GM18873 (cell line): ENCODE measurements around the gene QSER1.
"Not testable (repeated sequence)": the region's sequence is repeated elsewhere in the genome, so short reads cannot be mapped to it uniquely, and the experiment has no call there.

ENCODE experiments used
- ATAC-seq: cut with Tn5 transposase; IDR thresholded peaks from one replicate; pipeline ENCODE4 v1.9.1; 2021; ENCODE audit warnings: mild to moderate bottlenecking, moderate library complexity, moderate number of reproducible peaks; ENCODE audit not compliant: unreplicated experiment, low FRiP score

Gene QSER1

DNA sequence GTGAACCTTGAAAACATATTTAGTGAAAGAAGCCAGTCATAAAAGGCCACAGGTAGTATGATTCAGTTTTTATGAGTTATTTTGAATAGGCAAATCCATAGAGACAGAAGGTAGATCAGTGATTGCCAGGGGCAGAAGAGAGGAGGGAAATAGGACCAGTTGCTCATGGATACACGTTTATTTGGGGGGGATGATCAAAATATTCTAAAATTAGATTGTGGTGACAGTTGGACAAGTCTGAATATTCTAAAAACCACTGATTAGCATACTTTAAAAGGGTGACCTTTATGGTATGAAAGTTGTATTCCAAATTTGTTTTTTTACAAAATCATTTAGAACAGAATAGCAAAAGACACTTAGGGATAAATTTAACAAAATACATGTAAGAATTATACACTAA, 28.6 kb downstream of the QSER1 start:
- ATAC-seq: no peak

DNA sequence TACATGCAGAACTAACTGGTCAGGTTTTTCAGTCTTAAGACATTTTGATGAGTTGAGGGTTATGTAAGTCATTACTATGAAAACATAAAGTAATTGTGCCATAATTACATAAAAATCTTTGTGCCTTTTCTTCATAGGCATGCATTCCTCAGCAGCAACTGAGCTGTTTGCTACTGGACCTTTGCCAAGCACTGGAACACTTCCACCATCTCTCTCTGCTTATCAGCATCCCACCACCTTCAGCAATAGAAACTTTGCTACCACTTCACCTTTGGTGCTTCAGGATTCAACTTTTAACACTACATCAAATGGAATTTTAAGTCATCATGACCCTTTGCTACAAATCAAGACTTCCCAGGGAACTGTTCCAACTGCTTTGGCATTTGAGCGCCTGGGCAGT, 39.0 kb downstream of the QSER1 start:
- ATAC-seq: no peak

DNA sequence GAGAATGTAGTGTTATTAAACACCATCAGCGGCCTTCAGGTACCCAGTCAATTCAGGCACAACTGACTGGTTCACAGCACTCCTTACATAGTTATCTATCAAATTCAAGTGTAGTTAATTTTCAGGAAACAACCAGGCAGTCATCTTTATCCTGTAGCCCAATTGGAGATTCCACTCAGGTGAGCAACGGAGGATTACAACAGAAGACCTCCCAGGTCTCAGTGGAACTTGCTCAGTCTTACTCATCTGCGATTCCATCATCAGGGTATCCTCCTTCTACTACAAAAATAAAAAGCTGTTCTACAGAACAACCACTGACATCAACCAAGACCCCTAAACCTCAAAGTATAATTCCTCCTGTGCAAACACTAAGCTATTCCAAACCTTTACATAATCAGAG, 39.6 kb downstream of the QSER1 start:
- no peak for ATAC-seq

DNA sequence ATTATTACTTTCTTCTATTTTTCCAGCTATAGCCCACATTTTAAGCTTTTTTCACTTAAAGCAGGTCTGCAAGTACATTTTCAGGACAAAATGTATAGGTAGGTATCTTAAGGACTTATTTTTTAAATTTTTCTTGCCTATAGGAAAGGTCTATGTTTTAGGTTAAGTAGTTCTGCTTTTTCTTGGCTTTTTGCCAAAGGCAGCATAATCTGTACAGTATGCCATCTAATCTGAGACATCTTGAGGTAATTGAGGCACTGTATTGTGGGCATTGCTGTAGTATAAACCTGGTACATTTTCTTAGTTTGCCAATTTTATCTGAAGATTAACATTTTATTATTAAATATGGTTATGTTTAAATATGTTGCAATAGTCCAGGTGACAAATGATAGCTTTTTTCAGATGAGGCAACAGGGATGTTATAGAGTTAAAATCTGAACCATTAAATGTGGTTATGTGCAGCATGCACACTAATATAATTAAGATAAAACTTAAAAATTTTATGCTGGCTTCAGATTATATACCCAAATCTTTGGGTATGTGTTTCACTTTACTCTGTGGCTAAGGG, 42.9 kb downstream of the QSER1 start:
- ATAC-seq: no peak

DNA sequence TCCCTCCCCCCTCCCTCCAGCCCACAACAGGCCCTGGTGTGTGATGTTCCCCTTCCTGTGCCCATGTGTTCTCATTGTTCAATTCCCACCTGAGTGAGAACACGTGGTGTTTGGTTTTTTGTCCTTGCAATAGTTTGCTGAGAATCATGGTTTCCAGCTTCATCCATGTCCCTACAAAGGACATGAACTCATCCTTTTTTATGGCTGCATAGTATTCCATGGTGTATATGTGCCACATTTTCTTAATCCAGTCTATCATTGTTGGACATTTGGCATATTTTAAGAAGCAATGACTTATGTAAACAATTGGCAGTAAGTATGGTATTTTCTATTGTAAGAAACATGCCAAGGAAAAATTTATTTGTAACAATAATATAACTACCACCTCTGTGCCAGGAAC, 43.6 kb downstream of the QSER1 start:
- ATAC-seq: not testable (repeated sequence)

DNA sequence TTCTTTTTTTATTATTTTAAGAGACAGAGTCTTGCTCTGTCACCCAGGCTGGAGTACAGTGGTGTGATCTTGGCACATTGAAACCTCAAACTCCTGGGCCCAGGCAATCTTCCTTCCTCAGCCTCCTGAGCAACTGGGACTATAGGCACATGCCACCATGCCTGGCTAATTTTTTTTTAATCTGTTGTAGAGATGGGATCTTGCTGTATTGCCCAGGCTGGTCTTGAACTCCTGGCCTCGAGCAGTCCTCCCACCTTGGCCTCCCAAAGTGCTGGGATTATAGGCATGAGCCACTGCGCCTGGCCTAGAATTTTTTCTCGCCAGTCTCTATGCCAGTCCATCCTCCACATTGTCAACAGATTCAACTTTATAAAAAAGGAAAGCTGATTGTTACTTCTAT, 44.7 kb downstream of the QSER1 start:
- not testable (repeated sequence) for ATAC-seq

DNA sequence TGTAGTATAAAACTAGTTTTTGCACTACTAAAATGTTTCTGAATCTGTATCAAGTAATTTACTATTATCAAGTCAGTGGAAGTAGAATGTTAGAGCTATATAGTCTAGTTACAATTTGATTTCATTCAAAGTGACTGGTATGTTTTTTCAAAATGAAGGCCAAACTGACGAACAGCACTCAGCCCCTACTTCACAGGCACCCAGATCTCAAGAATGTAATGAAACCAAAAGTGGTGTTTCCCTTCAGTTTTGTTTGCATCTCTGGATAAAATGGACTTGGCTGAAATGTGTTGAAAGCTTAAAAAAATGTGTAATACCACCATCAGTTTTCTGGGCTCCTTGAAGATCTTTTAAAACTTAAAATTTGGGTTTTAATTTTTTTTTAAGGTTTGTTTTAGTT, 46.4 kb downstream of the QSER1 start:
- no peak for ATAC-seq

DNA sequence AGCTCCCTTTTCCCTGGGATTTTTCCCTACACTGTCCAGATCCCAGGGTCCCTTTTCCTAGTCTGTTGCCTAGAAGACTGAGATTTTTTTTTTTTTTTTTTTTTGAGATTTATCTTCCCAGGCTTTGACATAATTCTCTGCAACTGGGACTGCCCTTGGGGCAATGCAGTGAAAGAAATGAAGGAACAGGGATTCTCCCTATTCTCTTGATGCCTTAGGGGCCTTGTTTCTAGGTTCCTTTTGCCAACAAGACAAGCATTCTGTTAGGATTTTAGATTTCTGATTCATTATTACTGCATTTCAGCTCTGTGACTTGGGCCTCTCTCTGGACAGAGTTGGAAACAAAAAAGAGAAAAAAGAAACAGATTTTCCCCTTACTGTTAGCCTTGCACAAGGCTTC, 47.3 kb downstream of the QSER1 start:
- ATAC-seq: no peak

DNA sequence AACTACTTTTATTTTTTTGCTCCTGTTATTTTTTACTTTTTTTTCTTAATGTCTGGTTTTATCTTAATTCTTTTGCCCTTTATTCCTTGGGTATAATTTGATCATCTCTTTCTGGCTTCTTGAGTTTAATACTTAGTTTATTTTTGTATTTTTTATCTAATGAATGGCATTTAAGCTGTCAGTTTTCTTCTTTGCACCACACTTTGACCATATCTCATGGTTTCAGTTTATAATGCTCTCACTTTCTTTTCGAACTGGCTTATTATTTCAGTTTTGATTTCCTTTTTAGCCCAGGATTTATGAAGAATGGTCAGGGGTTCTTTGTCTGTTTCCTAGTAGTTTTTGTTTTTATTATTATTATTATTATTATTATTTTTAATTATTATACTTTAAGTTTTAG, 48.3 kb downstream of the QSER1 start:
- no peak for ATAC-seq

DNA sequence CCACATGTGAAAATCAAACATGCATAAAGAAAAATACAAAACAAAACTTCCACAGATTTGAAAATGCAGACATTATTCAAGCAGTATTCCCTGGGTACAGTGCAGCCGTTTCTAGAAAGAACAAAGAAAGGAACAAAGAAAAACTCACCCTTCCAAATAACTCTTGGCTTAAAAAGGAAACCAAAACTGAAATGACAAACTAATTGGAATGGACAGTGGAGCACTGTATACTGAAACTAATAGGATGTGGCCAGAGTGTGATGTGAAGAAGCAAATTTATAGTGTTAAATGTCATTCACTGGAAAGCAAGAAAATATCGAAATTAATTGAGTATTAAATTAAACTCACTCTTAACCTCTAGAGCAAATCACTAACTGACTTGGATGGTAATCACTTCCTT, 55.4 kb downstream of the QSER1 start:
- ATAC-seq: no peak

DNA sequence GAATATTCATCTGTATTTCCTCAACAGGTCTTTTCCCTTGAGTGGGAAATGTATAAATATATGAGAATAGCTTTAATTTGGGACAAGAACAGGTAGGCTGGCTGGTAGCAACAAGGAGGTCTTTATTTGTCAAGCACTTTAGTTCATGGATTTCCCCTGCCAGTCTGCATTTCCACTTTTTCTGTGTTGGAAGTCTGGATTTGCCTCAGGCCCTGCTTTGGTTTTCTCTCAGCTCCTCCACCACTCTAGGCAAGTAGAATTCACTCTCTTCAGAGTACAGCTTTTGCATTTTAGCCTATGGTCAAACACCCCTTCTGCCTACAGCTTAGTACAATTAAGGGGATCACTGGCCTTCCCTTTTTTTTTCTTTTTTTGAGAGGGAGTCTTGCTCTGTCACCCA, 57.1 kb downstream of the QSER1 start:
- no peak for ATAC-seq

DNA sequence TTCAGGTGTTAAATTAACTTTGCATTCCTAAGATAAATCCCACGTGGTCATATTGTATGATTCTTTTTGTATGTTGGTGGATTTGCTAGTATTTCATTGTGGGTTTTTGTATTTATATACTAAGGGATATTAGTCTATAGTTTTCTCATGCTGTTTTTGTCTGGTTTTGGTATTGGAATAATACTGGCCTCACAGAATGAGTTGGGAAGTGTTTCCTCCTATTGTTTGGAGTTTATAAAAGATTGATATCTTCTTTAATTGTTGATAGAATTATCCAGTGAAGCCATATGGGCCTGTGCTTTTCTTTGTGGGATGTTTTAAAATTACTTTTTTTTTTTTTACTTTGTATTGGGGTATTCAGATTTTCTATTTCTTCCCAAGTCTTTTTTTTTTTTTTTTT, 59.8 kb downstream of the QSER1 start:
- ATAC-seq: no peak

DNA sequence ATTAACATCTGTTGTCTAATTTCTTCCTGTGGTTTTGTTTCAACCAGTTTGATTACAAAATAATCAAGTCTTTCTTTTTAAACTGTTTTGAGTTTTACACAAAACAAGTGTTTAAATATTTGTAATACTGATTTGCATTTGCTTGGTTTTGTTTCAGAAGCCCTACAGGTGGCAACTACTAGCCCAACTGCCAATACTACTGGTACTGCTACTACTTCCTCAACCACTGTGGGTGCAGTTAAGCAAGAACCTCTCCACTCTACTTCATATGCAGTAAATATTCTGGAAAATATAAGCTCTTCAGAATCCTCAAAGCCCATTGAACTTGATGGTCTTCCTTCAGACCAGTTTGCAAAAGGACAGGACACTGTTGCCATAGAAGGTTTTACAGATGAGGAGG, 61.1 kb downstream of the QSER1 start:
- no peak for ATAC-seq

DNA sequence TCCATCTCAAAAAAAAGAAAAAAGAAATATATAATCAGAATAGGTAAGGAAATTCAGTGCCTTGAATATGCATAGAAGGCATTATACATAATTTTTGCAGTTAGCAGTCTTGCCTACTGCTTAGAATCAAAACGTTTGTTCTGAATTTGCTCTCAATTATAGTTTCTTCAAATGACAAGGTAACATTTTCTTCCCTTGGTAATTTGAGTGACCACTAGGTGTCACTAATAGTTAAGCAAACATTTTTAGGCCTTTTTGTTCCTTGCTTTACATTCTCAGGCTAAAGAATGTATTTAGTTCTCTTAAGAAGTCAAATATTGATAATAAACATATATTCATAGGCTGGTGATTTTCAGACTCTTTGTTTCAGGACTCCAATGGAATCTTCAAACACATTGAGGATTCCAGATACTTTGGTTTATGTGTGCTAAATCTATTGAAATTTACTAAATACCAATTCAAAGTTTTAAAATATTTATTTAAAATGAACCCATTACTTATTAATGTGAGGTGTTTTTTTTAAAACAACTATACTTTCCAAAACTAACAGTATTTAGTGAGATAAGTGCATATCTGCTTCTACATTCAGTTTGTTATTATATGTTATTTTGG, 68.0 kb downstream of the QSER1 start:
- no peak for ATAC-seq

DNA sequence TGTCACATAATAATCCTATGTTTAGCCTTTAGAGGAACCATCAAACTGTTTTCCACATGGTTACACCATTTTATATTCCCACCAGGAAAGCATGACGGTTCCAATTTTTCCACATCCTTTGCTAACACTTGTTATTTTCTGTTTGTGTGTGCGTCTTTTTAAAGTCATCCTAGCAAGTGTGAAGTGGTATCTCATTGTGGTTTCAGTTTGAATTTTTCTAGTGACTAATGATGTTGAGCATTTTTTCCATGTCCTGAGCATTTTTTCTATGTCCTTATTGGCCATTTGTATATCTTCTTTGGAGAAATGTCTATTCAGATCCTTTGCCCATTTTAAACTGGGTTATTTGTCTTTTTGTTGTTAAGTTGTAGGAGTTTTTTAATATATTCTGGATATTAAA, 69.4 kb downstream of the QSER1 start:
- no peak for ATAC-seq

DNA sequence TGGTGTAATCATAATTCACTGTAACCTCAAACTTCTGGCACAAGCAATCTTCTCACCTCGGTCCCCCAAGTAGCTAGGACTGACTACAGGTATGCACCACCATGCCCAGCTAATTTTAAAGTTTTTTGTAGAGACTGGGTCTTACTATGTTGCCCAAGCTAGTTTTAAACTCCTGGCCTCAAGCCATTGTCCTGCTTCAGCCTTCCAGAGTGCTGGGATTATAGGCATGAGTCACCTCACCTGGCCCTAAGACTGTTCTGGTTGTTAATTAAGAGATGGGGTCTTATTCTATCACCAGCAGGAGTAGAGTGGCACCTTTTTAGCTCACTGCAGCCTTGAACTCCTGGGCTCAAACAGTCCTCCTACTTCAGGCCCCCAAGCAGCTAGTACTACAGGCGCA, 71.1 kb downstream of the QSER1 start:
- ATAC-seq: no peak

DNA sequence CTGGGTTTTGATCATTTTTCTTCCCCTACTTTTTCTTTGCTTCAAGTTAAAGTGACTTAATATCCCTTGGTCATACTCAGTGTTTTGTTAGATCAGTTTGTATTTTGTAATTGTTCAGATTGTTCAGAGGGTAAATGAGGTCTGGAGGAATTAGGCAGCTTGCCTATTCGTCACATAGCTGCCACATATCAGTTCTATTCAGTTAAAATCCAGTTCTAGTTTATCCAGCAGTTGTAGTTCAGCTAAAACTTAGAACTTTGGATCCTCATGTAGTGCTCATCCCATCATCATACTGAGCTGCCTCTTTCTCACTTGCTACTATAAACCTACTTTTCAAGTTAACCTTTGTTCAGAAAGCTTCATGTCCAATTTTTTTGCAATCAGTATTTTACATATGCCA, 75.9 kb downstream of the QSER1 start:
- no peak for ATAC-seq

DNA sequence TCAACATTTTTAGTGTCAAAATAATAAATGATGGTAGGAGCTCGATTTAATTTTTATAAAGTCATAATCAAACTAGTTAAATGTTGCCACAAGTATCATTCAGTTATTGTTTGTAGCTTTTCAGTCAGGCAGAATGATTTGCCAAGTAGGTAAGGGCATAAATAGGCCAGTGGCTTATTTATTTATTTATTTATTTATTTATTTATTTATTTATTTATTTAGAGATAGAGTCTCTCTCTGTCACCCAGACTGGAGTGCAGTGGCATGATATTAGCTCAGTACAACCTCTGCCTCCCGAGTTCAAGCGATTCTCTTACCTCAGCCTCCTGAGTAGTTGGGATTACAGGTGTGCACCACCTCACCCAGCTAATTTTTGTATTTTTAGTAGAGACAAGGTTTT, 79.6 kb downstream of the QSER1 start:
- not testable (repeated sequence) for ATAC-seq

DNA sequence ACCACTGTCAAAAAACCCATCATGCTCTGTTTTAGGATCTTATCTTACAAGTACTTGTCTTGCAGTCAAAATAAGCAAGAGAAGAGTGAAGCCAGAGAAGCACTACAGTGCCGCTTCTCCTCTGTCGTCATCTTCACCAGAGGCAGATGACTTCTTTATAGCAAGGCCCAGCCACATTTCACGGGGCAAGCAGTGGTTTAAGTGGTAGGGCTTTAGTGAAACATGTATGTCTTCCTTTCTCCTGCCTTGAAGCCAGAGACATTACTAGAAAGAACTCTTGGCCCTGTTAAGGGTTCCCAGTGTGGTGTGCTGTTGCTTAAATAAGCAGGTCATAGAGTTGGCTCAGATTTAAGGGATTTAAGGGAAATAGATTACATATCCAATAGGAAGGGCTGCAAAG, 80.2 kb downstream of the QSER1 start:
- no peak for ATAC-seq

DNA sequence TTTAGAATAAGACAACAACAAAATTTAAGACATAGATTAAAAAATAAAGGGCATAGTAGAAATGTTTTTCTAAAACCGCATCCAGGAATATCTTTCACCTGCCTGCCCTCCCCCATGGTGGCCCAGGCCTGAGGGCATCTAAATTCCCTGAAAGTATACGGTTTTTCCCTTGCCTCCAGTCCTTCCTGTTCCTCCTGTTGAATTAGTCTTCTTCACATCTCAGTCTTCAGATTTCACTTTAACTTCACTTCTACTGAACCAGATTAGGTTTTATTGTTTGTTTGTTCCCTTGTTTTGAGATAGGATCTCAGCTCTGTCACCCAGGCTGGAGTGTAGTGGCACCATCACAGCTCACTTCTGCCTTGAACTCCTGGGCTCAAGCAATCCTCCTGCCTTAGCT, 90.0 kb downstream of the QSER1 start:
- ATAC-seq: no peak

DNA sequence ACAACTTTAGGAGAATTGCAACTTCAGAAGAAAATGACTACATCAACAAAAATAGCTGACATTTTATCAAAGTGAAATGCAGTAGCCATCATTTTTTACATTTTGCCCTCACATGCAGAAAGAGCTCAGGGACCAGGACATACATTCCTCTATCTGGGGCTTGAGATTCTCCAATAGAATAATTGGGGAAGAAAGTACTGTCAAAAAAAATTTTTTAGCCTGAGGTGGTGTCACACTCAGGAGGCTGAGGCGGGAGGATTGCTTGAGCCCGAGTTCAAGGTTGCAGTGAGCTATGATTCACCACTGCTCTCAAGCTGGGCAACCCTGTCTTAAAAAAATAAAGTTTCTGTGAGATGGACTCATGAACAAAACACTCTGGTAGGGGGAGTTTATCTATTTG, 90.9 kb downstream of the QSER1 start:
- no peak for ATAC-seq

DNA sequence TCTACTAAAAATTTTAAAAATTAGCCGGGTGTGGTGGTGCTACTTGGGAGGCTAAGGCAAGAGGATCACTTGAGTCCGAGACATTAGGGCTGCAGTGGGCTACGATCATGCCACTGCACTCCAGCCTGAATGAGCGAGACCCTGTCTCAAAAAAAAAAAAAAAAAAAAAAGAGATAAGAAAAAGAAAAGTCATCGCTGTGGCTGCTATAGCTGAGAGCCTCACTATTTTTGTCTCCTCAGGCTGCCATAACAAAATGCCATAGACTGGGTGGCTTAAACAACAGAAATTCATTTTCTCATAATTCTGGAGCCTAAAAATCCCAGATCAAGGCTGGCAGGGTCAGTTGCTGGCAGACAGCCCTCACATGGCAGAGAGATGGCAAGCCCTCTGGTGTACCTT, 93.0 kb downstream of the QSER1 start:
- no peak for ATAC-seq

DNA sequence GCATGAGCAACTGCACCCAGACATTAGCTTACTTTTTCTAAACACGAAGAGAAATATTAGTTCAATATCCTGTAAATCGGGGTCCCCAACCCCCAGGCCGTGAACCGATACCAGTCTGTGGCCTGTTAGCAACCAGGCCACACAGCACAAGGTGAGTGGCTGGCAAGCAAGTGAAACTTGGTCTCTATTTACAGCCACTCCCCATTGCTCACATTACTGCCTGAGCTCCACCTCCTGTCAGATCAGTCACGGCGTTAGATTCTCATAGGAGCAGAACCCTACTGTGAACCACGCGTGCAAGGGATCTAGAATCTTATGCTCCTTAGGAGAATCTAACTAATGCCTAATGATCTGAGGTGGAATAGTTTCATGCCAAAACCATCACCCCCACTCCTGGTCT, 95.2 kb downstream of the QSER1 start:
- no peak for ATAC-seq
